Body of pancreas (tissue), 4 donors: Measurements from ENCODE around the gene RNU1-2. TPM values are rescaled to one million over a fixed set of nuclear protein-coding genes. Genes with fewer than 3 reads are reported as not detected.

Experiments used
- ATAC-seq: fragments of 150-250 bp; one replicate; pipeline ENCODE4 v1.9.1; 2016
- DNase-seq, 4 donors: peaks; one replicate each; pipeline ENCODE4 v3.0.0-alpha.2; 2019
- H3K27ac ChIP-seq, 4 donors: fragments of 200-600 bp; sonication (generic); 1 replicate in 3 of 4; 2 replicates in 1 of 4; pipeline versions ENCODE4 v1.5.1 to v1.6.1; 2016 to 2019; ENCODE audit warnings: mild to moderate bottlenecking in 1 of 4, mixed read lengths in 1 of 4, moderate library complexity in 1 of 4
- H3K27me3 ChIP-seq, 2 donors: fragments of 200-600 bp; sonication (generic); one replicate each; pipeline ENCODE4 v1.6.0; 2016; ENCODE audit warnings: mild to moderate bottlenecking in 1 of 2
- H3K36me3 ChIP-seq, 2 donors: fragments of 200-600 bp; sonication (generic); replicated peaks in 1 of 2; 2 replicates each; pipeline ENCODE4 v1.5.1; 2016; ENCODE audit warnings: low read depth in 2 of 2; ENCODE audit not compliant: insufficient read depth in 1 of 2
- H3K4me1 ChIP-seq: fragments of 200-600 bp; sonication (generic); one replicate; pipeline ENCODE4 v1.6.0; 2016
- H3K4me3 ChIP-seq, 2 donors: fragments of 200-600 bp; sonication (generic); 1 replicate in 1 of 2; 2 replicates in 1 of 2; pipeline ENCODE4 v1.5.1; 2016 to 2019
- H3K9me3 ChIP-seq, 3 donors: fragments of 200-600 bp; sonication (generic); 1 replicate in 2 of 3; 2 replicates in 1 of 3; pipeline ENCODE4 v1.5.1; 2016
- POLR2A ChIP-seq, 3 donors: fragments of 450-650 bp; IDR thresholded peaks; one replicate each; pipeline ENCODE4 v1.6.1; 2016; ENCODE audit warnings: antibody characterized with exemption in 3 of 3, mild to moderate bottlenecking in 2 of 3
- WGBS, 2 donors: methylation state at CpG; one replicate each; pipeline ENCODE4 v1.1.5; 2017; 5-methylcytosine and 5-hydroxymethylcytosine counted together
- intact Hi-C: fragments of 100-400 bp; cut with DNase I; formaldehyde crosslinking; loops from one replicate; pipeline ENCODE4 v1.15.1; 2023
- total RNA-seq, 2 donors: library from RNA; depleted of rRNA; stranded (reverse); fragments of >200 nt; gene quantifications; one replicate each; pipeline ENCODE4 v1.1.0, GENCODE V29; 2016
- TF ChIP-seq, protein P1 (sequence below), 7 experiments: fragments of 450-650 bp in 4 of 7; fragments of 200-600 bp in 3 of 7; sonication (generic) in 3 of 7; IDR thresholded peaks; one replicate each; pipeline ENCODE4 v1.5.1; 2016 to 2019; ENCODE audit warnings: antibody characterized with exemption in 7 of 7

RNU1-2 gene
- total RNA-seq, 2 donors from 2014 or later, result under 0.01 to 15,479 TPM

DNA sequence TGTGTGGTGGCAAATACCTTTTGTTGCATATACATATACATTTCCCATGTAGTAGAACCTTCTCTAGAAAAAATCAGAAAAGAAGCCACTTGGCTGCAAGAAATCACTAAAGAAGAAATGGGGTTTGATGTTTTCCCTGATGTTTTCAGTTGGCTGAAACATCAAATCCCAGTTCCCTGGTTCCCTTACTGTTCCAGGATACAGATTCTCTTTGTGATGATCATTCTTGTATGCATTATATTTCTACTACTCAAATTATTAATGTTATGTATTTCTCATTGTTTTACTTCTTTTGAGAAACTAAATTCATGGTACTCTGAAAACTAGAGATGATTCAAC is 7.6 kb downstream of the RNU1-2 start:
- Histone ChIP-seq H3K4me1 (peaks cover 13% of the 10 kb centered on the region), H3K27me3 (no peaks in the 10 kb centered on the region), H3K4me3 (peak overlapping the region in 1 of 2 donors; percentile 3), H3K27ac (peak overlapping the region; percentile 1 to 99 (median 95)), H3K9me3 (peaks cover 0 to 4% (median 0%) of the 10 kb centered on the region in 3 donors), H3K36me3 (no peaks in the 10 kb centered on the region)
- DNase-seq, result no peak
- intact Hi-C loops, result no loop called here
- TF ChIP-seq, protein P1, sequence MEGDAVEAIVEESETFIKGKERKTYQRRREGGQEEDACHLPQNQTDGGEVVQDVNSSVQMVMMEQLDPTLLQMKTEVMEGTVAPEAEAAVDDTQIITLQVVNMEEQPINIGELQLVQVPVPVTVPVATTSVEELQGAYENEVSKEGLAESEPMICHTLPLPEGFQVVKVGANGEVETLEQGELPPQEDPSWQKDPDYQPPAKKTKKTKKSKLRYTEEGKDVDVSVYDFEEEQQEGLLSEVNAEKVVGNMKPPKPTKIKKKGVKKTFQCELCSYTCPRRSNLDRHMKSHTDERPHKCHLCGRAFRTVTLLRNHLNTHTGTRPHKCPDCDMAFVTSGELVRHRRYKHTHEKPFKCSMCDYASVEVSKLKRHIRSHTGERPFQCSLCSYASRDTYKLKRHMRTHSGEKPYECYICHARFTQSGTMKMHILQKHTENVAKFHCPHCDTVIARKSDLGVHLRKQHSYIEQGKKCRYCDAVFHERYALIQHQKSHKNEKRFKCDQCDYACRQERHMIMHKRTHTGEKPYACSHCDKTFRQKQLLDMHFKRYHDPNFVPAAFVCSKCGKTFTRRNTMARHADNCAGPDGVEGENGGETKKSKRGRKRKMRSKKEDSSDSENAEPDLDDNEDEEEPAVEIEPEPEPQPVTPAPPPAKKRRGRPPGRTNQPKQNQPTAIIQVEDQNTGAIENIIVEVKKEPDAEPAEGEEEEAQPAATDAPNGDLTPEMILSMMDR (IDR thresholded peaks at IDR 0.05), result no peak
- no peak for TF ChIP-seq POLR2A (IDR thresholded peaks at IDR 0.05)
- no peak for ATAC-seq

DNA sequence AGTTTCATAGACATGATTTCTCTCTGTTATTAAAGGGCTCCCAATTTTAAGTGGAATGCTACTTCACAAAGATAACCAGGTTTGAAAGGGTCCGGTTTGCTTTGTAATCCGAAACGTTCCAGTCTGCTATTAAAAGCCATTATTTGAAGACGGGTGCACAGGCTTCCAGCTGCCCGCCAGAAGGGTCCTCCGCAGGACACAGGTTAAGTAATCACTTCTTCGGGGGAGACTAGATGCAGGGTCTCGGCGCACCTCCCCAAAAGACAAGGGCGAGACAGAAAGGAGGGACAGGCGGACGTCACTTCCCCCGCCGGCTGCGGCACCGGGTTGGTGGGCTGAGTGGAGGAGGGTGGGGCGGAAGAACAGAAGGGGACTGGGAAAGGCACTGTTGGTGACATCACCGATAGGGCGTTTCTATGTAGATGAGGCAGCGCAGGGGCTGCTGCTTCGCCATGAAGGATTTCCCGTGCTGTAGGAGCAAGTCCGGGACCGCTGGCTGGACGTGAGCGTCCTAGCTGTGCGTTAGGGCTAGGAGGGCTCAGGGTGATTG is 8.9 kb downstream of the RNU1-2 start:
- ATAC-seq (peak; percentile 98), DNase-seq (peak; percentile 98 to 100 (median 100))
- TF ChIP-seq, protein P1 (IDR thresholded peaks at IDR 0.05), result peak in 1 of 7 experiments; percentile 13
- TF ChIP-seq POLR2A (IDR thresholded peaks at IDR 0.05), result no peak
- H3K4me1 ChIP-seq, result peaks cover 13% of the 10 kb centered on the region
- WGBS, 2 donors, result 0 to 1% methylated on average over 27 of the region's 27 CpGs
- peak overlapping the region; percentile 92 to 100 (median 98) for H3K27ac ChIP-seq
- no peaks in the 10 kb centered on the region for H3K36me3 ChIP-seq
- no peaks in the 10 kb centered on the region for H3K27me3 ChIP-seq
- peak overlapping the region; percentile 1 to 3 for H3K4me3 ChIP-seq
- intact Hi-C loops, result no loop called here
- H3K9me3 ChIP-seq, result peaks cover 0 to 4% (median 0%) of the 10 kb centered on the region in 3 donors

DNA sequence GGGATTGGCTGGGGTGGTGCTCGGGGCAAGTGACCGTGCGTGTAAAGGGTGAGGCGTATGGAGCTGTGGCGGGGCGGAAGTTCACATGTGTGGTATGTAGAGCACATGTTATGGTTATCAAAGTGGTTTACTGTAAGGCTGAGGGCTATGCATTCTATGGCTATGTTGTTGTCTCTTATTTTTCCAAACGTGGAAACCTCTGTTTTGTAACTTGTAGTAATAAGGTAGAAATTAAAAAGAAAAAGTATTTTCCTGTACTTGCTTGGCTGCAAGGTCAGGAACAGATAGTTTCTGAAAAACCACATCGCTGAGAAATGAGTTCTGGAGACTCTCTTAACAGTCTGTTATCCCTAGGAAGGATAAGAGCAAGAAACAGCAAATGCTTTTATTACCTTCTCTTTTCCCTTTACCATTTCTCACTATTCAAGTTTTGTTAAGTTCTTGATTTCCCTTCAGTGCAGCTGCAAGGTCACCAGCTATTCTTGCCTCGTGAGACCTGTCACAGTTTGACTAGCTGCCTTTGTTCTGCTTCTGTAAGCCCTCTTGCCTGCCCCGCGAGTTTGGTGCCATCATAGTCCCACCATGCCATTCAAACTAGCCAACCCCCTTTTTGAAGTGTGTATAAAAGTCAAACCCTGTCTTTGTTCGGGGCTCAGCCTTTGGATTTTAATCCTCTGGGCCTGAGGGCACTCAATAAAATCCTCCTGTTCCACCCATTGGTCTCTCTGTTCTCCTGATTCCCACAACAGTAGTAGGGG is 9.5 kb downstream of the RNU1-2 start:
- Histone ChIP-seq H3K9me3 (peaks cover 0 to 4% (median 0%) of the 10 kb centered on the region in 3 donors), H3K27ac (peak overlapping the region; percentile 92 to 100 (median 98)), H3K36me3 (no peaks in the 10 kb centered on the region), H3K4me1 (peaks cover 13% of the 10 kb centered on the region), H3K27me3 (no peaks in the 10 kb centered on the region), H3K4me3 (no peak overlapping the region)
- intact Hi-C loops, result no loop called here
- 4% methylated on average over 12 of the region's 12 CpGs for WGBS, 2 donors
- DNase-seq (peak; percentile 56 to 65 (median 58)), ATAC-seq (peak; percentile 85)
- TF ChIP-seq, protein P1 (IDR thresholded peaks at IDR 0.05), result no peak
- TF ChIP-seq POLR2A (IDR thresholded peaks at IDR 0.05), result peak; percentile 99 to 100 (median 100)

DNA sequence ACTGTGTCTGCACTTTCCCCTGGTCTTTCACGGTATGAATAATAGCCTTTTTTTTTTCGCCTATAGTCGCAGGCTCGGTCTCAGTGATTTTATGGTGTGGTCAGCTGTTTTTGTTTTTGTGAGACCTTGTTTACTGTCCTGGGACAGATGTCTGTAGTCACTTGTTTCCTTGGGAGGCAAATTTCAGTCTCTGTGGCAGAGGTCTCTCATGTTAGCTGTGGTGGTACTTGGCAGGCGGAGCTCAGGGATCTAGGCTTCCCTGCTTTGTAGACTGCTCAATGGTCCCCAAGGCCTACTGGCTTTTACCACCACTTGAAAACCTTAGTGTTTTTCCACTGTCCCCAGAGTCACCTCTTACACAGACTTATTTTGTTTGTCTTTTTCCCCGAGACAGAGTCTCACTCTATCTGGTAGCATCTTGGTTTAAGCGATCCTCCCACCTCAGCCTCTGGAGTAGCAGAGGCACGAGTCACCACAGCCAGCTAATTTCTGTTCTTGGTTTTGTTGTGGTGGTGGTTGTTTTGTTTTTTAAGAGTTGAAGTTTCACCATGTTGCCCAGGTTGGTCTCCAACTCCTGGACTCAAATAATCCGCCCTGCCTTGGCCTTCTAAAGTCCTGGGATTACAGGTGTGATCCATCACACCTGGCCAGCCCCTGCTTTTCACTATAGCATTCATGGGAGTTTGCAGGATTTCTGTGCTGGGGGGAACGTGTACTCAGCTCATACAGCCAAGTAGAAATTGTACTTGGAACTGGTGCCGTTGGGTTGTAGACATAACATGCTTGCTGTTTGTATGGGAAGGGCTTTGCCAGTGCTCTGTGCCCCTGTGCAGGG is 10.3 kb downstream of the RNU1-2 start:
- Histone ChIP-seq H3K27ac (peak overlapping the region in 3 of 4 donors; percentile 92 to 99 (median 98)), H3K9me3 (peaks cover 0 to 4% (median 0%) of the 10 kb centered on the region in 3 donors), H3K4me3 (no peak overlapping the region), H3K4me1 (peaks cover 13% of the 10 kb centered on the region), H3K36me3 (no peaks in the 10 kb centered on the region), H3K27me3 (no peaks in the 10 kb centered on the region)
- DNase-seq (peak in 1 of 4 donors; percentile 26), ATAC-seq (no peak)
- 75% methylated on average over 11 of the region's 11 CpGs for WGBS, 2 donors
- intact Hi-C loops, result no loop called here
- TF ChIP-seq, protein P1 (IDR thresholded peaks at IDR 0.05), result no peak
- TF ChIP-seq POLR2A (IDR thresholded peaks at IDR 0.05), result no peak
